SK-N-SH (cell line): Measurements from ENCODE around the gene CDHR2. TPM values are rescaled to one million over a fixed set of nuclear protein-coding genes. Genes with fewer than 3 reads are reported as not detected.

ENCODE experiments used
- CTCF ChIA-PET: fragments of 300-600, 350-600 bp; formaldehyde crosslinking; extraction: SDS; loops from one replicate; lab custom pipeline; 2021; lab: Yijun Ruan, JAX
- POLR2A ChIA-PET: fragments of 350-600 bp; sonication (Branson Sonifier 250); formaldehyde crosslinking; extraction: SDS; loops from one replicate; lab custom pipeline; 2020; ENCODE audit warnings: antibody characterized with exemption, inconsistent platforms; lab: Yijun Ruan, JAX
- DNase-seq: peaks from one replicate; pipeline ENCODE4 v3.0.0; 2012
- H2AFZ ChIP-seq: fragments of 200-600 bp; sonication (generic); 2 replicates; pipeline ENCODE4 v1.8.1; 2016; ENCODE audit warnings: antibody characterized with exemption, mild to moderate bottlenecking, low read depth
- H3F3A ChIP-seq: fragments of 200-600 bp; sonication (generic); replicated peaks from 2 replicates; pipeline ENCODE3; 2016; ENCODE audit warnings: antibody characterized with exemption, mild to moderate bottlenecking; ENCODE audit not compliant: insufficient read depth
- H3K27ac ChIP-seq, 2 experiments: fragments of 200-500 bp in 1 of 2; fragments of 200-600 bp in 1 of 2; sonication (Bioruptor generic) in 1 of 2; sonication (generic), shearing (Covaris generic) in 1 of 2; 2 replicates each; pipeline versions ENCODE4 v1.5.1 to v1.6.1; 2014 to 2016; ENCODE audit warnings: low read depth in 2 of 2, inconsistent platforms in 1 of 2, low read length in 1 of 2, mild to moderate bottlenecking in 1 of 2, mixed read lengths in 1 of 2
- H3K27me3 ChIP-seq: fragments of 200-600 bp; sonication (generic), shearing (Covaris generic); 2 replicates; pipeline ENCODE4 v1.6.1; 2016; ENCODE audit warnings: mixed run types; ENCODE audit not compliant: insufficient read depth
- H3K36me3 ChIP-seq, 2 experiments: fragments of 200-500 bp in 1 of 2; fragments of 200-600 bp in 1 of 2; sonication (Bioruptor generic) in 1 of 2; sonication (generic) in 1 of 2; replicated peaks in 1 of 2; 2 replicates each; pipeline versions ENCODE3 to v1.5.1; 2014 to 2016; ENCODE audit warnings: low read length in 1 of 2, mild to moderate bottlenecking in 1 of 2; ENCODE audit not compliant: insufficient read depth in 2 of 2, control insufficient read depth in 1 of 2
- H3K4me1 ChIP-seq, 2 experiments: fragments of 200-500 bp in 1 of 2; fragments of 200-600 bp in 1 of 2; sonication (Bioruptor generic) in 1 of 2; sonication (generic), shearing (Covaris generic) in 1 of 2; 2 replicates each; pipeline versions ENCODE4 v1.5.1 to v1.6.1; 2014 to 2016; ENCODE audit warnings: low read depth in 1 of 2, low read length in 1 of 2, mixed run types in 1 of 2; ENCODE audit not compliant: insufficient read depth in 2 of 2, control insufficient read depth in 1 of 2
- H3K4me2 ChIP-seq: fragments of 200-600 bp; sonication (generic), shearing (Covaris generic); 2 replicates; pipeline ENCODE4 v1.6.1; 2017; ENCODE audit warnings: mixed run types
- H3K4me3 ChIP-seq, 2 experiments: fragments of 200-500 bp in 1 of 2; fragments of 200-600 bp in 1 of 2; sonication (Bioruptor generic) in 1 of 2; sonication (generic), shearing (Covaris generic) in 1 of 2; 2 replicates each; pipeline versions ENCODE4 v1.5.1 to v1.8.1; 2014 to 2016; ENCODE audit warnings: low read depth in 2 of 2, inconsistent platforms in 1 of 2, low read length in 1 of 2, mild to moderate bottlenecking in 1 of 2, mixed read lengths in 1 of 2, moderate library complexity in 1 of 2
- H3K79me2 ChIP-seq: fragments of 200-600 bp; sonication (generic); 2 replicates; pipeline ENCODE4 v1.8.1; 2017; ENCODE audit warnings: mild to moderate bottlenecking; ENCODE audit not compliant: insufficient read depth
- H3K9ac ChIP-seq: fragments of 200-600 bp; sonication (generic); 2 replicates; pipeline ENCODE4 v1.6.1; 2017; ENCODE audit warnings: mixed run types
- H3K9me2 ChIP-seq: fragments of 200-600 bp; sonication (generic); 2 replicates; pipeline ENCODE4 v1.6.1; 2017; ENCODE audit warnings: mixed run types
- H3K9me3 ChIP-seq: fragments of 200-600 bp; sonication (generic); 2 replicates; pipeline ENCODE4 v1.6.1; 2017; ENCODE audit warnings: mixed run types, mild to moderate bottlenecking, moderate library complexity
- H4K20me1 ChIP-seq: fragments of 200-600 bp; sonication (generic); 2 replicates; pipeline ENCODE4 v1.6.1; 2017; ENCODE audit warnings: mild to moderate bottlenecking, mixed run types; ENCODE audit not compliant: insufficient read depth
- GABPA ChIP-seq: IDR thresholded peaks from 2 replicates; pipeline ENCODE4 v1.4.0; 2012; ENCODE audit warnings: low read depth, mild to moderate bottlenecking
- GATA2 ChIP-seq: sonication (generic); formaldehyde crosslinking; IDR thresholded peaks from 2 replicates; pipeline ENCODE4 v1.5.0; 2020; ENCODE audit warnings: mild to moderate bottlenecking, missing genetic modification reagents
- RCOR1 ChIP-seq: fragments of 150-350 bp; IDR thresholded peaks from 2 replicates; pipeline ENCODE4 v1.6.1; 2017; ENCODE audit warnings: antibody characterized with exemption, low read length
- RFX5 ChIP-seq: IDR thresholded peaks from 2 replicates; pipeline ENCODE4 v1.6.1; 2012; ENCODE audit warnings: mild to moderate bottlenecking, improper control_type of control experiment, low read length
- WGBS: methylation state at CpG from one replicate; pipeline ENCODE4 v1.1.6; 2017; ENCODE audit warnings: low lambda C conversion rate; 5-methylcytosine and 5-hydroxymethylcytosine counted together
- polyA plus RNA-seq, 3 experiments: library from polyadenylated mRNA; depleted of rRNA; stranded (reverse); fragments of >200 nt; gene quantifications; 2 replicates each; pipeline ENCODE4 v1.2.3, GENCODE V29; 2012
- TF ChIP-seq, protein P1 (sequence below): IDR thresholded peaks from 2 replicates; pipeline ENCODE4 v1.4.0; 2012; ENCODE audit warnings: low read depth, borderline replicate concordance

The CDHR2 gene
- polyA plus RNA-seq, 1 of the 3 experiments (the other 2 are of a cell fraction): not detected

DNA sequence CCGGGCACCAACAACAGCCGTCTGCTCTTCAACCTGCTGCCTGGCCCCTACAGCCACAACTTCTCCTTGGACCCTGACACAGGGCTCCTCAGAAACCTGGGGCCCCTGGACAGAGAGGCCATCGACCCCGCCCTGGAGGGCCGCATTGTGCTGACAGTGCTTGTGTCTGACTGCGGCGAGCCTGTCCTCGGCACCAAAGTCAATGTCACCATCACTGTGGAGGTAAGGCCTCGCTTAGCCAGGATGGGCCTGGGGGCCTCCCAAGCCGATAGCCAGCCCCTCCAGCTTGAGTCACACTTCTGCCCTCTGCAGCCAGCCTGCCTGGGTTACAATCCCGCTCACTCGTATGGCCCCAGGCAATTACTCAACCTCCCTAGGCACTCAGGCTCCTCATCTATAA, 32.2 kb downstream of the CDHR2 start:
- H2AFZ ChIP-seq: no peak overlapping the region
- no peak overlapping the region for H3K9ac ChIP-seq
- 77% methylated on average over 5 of the region's 12 CpGs for WGBS
- no peaks in the 10 kb centered on the region for H4K20me1 ChIP-seq
- H3K27me3 ChIP-seq: no peaks in the 10 kb centered on the region
- CTCF ChIA-PET: interaction anchor here (1.2 to 1.5 kb wide), 2 partner anchors 8 to 40 kb away, joined by 3 to 5 read pairs; no protein-coding TSS in a partner anchor
- TF ChIP-seq, protein P1, sequence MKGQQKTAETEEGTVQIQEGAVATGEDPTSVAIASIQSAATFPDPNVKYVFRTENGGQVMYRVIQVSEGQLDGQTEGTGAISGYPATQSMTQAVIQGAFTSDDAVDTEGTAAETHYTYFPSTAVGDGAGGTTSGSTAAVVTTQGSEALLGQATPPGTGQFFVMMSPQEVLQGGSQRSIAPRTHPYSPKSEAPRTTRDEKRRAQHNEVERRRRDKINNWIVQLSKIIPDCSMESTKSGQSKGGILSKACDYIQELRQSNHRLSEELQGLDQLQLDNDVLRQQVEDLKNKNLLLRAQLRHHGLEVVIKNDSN: no peak
- no peak for TF ChIP-seq GABPA
- no peaks in the 10 kb centered on the region for H3K36me3 ChIP-seq
- H3K27ac ChIP-seq: no peak overlapping the region
- no peaks in the 10 kb centered on the region for H3K9me2 ChIP-seq
- DNase-seq: no peak
- H3K4me2 ChIP-seq: no peak overlapping the region
- no peaks in the 10 kb centered on the region for H3F3A ChIP-seq
- no peaks in the 10 kb centered on the region for H3K79me2 ChIP-seq
- H3K4me3 ChIP-seq: no peak overlapping the region
- POLR2A ChIA-PET: no interaction called here
- H3K4me1 ChIP-seq: no peaks in the 10 kb centered on the region
- no peaks in the 10 kb centered on the region for H3K9me3 ChIP-seq

DNA sequence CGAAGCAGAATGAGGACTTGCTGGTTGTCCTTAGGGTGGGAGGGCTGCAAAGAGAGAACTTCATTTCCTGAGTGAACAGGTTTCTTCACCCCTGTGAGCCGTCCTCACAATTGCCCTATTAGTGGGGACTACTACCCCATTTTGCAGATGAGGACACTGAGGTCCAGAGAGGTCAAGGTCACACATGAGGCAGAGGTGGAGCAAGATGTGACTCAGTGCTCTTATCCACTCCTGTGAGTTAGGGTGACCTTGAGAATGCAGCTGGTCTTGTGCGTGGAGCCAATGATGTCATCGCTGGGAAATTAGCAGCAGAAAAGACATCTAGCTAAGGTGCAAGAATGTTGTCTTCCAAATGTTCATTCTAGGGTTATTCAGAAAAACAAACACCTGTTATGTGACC, 33.9 kb downstream of the CDHR2 start:
- H3K79me2 ChIP-seq: no peaks in the 10 kb centered on the region
- no peaks in the 10 kb centered on the region for H4K20me1 ChIP-seq
- H3K36me3 ChIP-seq: no peaks in the 10 kb centered on the region
- WGBS: 76% methylated on average over 4 of the region's 4 CpGs
- H2AFZ ChIP-seq: no peak overlapping the region
- H3K27me3 ChIP-seq: no peaks in the 10 kb centered on the region
- no peak overlapping the region for H3K9ac ChIP-seq
- H3K9me3 ChIP-seq: no peaks in the 10 kb centered on the region
- H3K4me1 ChIP-seq: no peaks in the 10 kb centered on the region
- DNase-seq: no peak
- H3K4me3 ChIP-seq: no peak overlapping the region
- TF ChIP-seq GATA2 (CRISPR knock-in tag): no peak
- CTCF ChIA-PET: interaction anchor here (0.7 to 4.0 kb wide), 3 partner anchors 10 to 166 kb away, joined by 3 to 16 read pairs (median 4); no protein-coding TSS in a partner anchor
- POLR2A ChIA-PET: no interaction called here
- H3K4me2 ChIP-seq: no peak overlapping the region
- H3K27ac ChIP-seq: no peak overlapping the region
- no peaks in the 10 kb centered on the region for H3F3A ChIP-seq
- no peaks in the 10 kb centered on the region for H3K9me2 ChIP-seq

DNA sequence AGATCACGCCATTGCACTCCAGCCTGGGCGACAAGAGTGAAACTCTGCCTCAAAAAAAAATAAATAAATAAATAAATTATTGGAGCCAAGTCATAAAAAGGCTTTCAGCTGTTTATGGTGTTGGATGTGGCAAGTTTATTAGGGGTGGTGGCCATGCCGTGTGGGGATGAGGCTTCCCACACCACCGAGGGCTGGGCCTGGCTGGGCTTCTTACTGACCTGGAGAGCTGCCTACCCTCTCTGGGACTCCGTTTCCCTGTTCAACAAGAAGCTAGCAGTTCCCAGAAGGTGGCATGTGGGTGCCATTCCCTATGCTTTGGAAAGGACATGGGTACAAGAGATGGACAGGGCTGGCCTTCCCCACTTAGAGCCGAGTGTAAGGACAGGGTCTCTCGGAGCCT, 38.3 kb downstream of the CDHR2 start:
- TF ChIP-seq GATA2 (CRISPR knock-in tag): no peak
- TF ChIP-seq, protein P1: no peak
- TF ChIP-seq RCOR1: no peak
- no peak for TF ChIP-seq RFX5
- TF ChIP-seq, all 33 proteins: peak for 0
- no peak for DNase-seq
- Histone ChIP-seq H3K4me2 (no peak overlapping the region), H3K9me2 (no peaks in the 10 kb centered on the region), H3K9ac (no peak overlapping the region), H3K9me3 (no peaks in the 10 kb centered on the region), H3K4me3 (no peak overlapping the region), H3K27me3 (no peaks in the 10 kb centered on the region), H3F3A (no peaks in the 10 kb centered on the region), H4K20me1 (no peaks in the 10 kb centered on the region), H2AFZ (no peak overlapping the region), H3K27ac (no peak overlapping the region), H3K79me2 (no peaks in the 10 kb centered on the region), H3K4me1 (no peaks in the 10 kb centered on the region), H3K36me3 (no peaks in the 10 kb centered on the region)
- ChIA-PET POLR2A (no interaction called here), CTCF (interaction anchor here (1.1 to 1.5 kb wide), 3 partner anchors 14 to 139 kb away, joined by 3 to 7 read pairs (median 3); partner anchors contain the start of gene FAF2)
- 74% methylated on average over 6 of the region's 7 CpGs for WGBS
